Measurements from ENCODE around the gene PABPN1.
"Not testable (repeated sequence)": the region's sequence is repeated elsewhere in the genome, so short reads cannot be mapped to it uniquely, and the experiment has no call there.

Gene PABPN1, protein sequence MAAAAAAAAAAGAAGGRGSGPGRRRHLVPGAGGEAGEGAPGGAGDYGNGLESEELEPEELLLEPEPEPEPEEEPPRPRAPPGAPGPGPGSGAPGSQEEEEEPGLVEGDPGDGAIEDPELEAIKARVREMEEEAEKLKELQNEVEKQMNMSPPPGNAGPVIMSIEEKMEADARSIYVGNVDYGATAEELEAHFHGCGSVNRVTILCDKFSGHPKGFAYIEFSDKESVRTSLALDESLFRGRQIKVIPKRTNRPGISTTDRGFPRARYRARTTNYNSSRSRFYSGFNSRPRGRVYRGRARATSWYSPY

DNA sequence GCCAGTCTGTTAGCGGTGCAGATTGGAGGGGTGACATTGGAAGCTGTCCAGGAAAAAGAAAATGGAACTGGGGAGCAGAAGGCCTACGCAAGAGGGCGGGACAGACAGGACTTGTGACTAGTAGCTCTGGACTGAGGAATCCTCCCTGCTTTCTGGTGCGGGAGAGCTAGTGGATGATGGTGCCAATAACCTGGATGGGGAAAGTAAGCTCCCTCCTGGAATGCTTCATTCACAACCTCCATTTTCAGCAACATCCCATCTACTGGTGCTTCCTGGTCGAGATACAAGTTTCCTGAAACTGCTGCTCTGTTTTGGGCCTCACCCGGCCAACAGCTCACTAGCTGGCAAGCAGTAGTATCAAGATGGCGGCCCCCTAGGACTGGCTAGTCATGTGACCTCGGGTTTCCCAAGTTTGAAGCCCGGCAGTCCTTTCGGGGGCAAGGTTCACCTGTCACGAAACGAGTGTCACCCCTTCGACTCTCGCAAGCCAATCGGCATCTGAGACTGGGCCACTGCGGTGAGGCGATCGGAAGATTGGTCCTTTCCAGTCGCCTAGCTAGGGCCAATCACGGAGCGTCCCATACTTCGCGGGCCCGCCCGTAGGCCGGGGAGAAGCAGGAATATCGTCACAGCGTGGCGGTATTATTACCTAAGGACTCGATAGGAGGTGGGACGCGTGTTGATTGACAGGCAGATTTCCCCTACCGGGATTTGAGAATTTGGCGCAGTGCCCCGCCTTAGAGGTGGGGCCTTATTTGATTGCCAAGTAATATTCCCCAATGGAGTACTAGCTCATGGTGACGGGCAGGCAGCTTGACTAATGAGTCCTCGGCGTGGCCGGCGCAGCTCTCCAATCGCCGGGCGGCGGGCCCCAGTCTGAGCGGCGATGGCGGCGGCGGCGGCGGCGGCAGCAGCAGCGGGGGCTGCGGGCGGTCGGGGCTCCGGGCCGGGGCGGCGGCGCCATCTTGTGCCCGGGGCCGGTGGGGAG is at the start of gene PABPN1:
PABPN1 (plus strand) TSS at position 874 of the 988 bp plus-strand sequence; CDS start at position 887, 13 bp downstream.
- DNase-seq, result peak; percentile 100

DNA sequence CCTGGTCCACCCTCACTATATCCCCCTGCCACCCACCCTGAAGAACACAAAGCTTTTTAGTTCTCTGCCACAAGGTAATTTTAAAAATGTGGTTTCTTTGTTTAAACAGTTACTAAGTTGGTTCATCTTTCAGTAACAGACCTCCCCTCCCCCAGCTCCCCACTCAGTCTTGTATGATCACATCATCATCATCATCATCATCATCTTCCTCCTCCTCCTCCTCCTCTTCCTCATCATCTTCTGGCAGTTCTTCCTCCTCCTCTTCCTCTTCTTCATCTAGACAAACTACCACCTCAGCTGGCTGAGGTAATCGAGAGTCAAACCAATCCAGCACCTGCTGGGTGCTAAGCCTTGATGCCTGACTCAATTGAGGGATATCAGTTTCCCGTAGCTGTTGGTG is 45.8 kb upstream of the PABPN1 start:
- DNase-seq, result no peak

DNA sequence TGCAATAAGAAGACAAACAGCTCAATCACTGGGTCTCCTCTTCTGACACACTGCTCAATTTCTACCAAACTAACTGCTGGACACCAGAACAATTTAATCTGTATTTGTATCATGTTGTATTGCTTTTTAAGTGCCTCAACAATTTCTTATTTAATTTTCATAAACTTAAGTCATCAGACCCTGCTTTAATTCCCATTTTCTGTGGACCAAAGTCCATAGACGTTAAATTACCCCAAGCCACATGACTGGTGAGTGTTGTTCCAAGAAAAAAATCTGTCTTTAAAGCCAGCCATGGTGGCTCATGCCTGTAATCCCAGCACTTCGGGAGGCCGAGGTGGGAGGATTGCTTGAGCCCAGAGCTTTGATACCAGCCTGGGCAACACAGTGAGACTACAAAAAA is 44.1 kb upstream of the PABPN1 start:
- DNase-seq, result no peak

DNA sequence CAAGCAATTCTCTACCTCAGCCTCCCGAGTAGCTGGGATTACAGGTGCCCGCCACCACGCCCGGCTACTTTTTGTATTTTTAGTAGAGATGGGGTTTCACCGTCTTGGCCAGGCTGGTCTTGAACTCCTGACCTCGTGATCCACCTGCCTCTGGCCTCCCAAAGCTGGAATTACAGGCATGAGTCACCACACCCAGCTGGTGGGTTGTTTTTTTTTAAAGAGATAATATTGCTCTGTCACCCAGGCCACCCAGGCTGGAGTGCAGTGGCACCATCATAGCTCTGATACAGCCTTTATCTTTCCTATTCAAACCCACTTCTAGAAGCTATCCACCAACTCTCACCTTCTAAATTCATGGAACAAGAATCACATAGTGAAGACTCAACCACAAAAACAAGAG is 43.3 kb upstream of the PABPN1 start:
- DNase-seq, result not testable (repeated sequence)

DNA sequence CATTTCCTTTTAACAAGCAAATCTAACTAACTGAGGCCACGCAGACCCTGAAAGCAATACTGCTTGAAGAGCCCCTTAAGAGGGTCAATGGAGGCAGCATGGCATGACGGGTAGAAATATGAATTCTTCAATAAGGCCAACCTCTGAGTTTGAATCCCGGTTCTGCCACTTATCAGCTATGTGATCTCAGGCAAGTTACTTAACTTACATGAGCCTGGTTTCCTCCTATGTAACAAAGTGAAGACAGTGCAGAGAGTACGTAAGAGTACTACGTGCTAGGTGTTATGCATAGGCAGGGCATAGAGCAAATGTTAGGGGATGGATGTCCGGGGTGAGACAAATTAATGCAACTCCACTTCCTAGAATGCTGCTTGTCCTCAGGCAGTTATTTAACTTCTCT is 40.0 kb upstream of the PABPN1 start:
- DNase-seq, result no peak

DNA sequence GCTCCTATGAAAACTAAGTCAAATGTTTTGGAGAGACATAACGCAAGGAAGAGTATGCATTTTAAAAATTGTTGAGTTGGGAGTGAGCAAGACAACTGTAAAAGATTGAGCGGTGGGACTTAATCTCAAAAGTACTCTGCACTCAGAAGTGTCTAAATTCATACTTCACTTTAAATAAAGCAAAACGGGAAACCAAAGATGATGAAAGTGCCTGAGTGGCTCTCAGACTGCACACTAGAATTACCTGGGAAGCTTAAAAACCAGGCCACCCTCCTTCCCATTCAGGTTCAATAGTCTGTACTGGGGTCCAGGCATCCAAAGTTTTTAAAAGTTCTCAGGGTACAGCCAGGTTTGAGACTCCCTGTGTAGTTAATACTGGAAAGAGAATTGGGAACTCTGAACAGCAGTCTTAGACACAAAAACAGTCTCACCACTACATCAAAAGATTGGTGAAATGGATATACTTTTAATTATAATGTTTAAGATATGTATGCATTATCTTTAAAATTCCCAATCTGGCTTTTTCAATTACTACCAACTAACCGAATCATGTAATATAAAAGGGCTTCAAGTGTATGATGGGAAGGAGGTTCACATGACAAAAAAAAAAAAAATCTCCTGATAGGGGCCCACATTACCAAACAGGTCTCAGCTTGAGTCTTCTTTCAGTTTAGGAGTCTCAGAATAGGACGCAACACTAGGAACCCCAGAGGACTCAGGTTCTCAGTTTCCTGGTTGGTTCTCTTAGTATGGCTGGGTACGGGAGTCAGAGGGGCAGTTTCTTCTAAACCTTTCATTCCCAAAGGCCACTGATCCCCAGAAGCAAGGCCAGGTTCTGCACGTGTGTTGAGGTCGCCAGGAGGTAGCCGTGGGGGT is 36.4 kb upstream of the PABPN1 start:
- no peak for DNase-seq

DNA sequence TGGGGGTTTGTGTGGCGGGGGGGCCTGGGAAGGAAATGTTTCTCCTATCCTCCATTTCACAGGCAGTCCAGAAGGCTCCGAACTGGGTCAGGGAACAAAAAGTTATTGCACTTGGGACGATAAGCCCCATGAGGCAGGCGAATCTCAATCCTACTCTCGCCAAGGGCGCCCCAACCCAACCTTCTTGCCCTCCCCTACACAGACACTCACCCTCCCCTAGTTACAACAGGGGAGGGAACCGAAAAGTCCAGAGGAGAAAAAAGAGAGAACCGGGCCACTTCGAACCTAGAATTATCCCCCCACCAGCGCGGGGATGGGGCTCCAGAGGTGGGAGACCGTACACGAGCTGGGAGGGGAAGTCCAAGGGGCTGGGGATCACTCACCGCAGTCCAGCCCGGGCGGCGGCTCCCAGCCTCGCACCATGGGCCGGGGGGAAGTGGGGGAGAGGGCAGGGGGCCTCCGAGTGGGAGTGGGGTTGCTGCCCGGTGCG is 35.7 kb upstream of the PABPN1 start:
- DNase-seq, result no peak

DNA sequence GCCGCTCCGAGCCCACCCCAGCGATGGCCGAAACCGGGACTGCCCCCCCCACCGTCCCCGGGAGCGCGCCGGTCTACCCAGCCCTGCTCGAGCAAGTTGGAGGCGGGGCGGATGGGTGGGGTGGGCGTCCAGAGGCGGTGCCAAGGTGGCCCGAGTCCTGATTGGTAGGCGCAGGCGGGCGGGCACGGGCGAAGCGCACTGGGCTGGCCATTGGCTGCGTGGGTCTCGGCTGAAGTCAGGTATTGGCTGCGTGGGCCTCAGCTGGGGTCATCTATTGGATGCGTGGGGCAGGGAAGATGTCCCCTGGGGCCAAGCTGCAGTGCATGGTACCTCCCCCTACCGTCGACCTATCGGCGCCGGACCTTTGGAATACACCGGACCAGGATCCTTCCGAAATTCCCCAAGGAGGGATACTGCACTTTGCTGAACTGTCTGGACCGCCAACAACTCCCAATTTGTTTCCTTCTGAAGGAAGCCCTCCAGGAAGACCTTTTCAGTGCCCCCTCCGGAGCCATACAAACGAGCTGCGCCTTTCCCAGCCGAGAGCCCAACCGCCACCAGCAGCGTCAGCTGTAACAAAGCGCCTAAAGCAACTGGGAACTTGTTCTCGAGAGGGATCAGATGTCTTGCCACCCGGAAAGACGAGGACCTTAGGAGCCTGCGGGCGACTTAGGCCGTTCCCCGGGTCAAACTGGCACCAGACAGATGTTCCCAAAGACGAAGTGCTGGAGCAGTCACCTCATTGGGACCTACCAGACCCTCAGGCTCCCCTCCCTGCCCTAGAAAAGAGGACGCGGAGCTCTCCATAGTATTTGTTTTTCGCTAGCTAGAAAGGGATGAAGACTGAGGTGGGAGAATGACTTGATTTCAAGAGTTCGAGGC is 35.0 kb upstream of the PABPN1 start, which contains the start of gene HOMEZ:
HOMEZ (minus strand) TSS at position 113 of the 882 bp plus-strand sequence. CDS start 180 bp downstream, outside the sequence.
- DNase-seq, result peak; percentile 98

DNA sequence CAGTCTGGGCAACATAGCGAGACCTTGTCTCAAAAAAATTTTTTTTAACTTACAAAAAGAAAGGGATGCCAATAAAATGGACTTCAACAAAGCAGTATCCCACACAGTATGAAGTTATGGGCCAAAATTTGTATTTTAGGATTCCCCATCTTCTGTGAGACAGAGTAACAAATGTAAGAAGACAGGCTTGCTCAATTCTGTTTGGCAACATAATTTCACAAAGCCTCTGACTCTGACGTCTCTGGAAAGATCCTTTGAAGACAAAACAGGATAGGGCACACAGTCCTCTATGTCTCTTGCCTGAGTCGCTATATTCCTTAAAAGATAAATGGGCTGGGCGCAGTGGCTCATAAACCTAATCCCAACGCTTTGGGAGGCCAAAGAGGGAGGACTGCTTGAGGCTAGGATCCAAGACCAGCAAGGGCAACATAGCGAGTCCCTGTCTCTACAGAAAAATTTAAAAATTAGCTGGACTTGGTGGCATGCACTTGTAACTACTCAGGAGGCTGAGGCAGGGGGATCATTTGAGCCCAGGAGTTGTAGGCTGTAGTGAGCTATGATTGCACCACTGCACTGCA is 34.3 kb upstream of the PABPN1 start:
- no peak for DNase-seq

DNA sequence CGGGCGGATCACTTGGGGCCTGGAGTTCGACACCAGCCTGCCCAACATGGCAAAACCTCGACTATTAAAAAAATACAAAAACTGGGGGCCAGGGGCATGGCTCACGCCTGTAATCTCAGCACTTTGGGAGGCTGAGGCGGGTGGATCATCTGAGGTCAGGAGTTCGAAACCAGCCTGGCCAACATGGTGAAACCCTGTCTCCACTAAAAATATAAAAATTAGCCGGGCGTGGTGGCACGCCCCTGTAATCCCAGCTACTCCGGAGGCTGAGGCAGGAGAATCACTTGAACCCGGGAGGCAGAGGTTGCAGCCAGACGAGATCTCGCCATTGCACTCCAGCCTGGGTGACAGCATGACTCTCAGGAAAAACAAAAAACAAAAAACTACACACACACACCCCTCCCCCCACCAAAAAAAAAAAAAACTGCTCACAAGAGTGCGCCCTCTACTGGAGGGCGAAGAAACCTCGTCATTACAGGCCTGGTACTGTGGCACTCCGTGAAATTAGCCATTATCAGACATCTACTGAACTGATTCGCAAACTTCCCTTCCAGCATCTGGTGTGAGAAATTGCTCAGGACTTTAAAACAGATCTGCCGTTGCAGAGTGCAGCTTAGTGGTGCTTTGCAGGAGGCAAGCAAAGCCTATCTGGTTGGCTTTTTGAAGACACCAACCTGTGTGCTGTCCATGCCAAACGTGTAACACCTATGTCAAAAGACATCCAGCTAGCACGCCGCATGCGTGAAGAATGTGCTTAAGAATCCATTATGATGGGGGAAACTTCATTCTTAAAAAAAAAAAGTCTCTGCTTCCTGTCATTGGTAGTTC is 26.3 kb upstream of the PABPN1 start:
- peak; percentile 29 for DNase-seq

DNA sequence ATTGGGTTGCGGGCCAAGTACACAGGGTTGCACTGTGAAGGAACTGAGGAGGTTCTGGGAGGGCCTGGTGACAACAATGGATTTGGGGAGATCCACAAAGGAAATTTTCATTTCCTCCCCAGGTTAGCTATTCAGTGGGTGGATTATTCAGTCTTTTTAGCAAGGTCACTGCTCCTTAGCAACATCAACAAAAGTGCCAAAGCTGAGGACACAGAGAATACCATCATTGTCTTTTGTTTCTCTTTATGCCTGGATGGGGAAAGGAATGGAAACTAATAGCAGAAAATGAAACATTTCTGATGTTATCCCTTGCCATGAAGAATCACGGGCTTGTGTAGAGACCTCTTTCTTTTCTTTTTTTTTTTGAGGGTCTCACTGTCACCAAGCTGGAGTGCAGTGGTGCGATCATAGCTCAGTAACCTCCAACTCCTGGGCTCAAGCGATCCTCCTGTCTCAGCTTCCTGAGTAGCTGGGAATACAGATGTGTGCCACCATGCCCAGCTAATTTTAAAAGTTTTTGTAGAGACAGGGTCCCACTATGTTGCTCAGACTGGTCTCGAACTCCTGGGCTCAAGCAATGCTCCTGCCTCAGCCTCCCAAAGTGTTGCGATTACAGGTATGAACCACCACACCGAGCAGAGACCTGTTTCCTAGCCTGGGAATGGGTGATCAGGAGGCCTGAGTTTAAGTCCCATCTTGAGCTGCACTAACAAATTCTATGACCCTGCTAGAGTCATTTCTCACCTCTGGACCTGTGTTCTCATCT is 25.1 kb upstream of the PABPN1 start:
- no peak for DNase-seq

DNA sequence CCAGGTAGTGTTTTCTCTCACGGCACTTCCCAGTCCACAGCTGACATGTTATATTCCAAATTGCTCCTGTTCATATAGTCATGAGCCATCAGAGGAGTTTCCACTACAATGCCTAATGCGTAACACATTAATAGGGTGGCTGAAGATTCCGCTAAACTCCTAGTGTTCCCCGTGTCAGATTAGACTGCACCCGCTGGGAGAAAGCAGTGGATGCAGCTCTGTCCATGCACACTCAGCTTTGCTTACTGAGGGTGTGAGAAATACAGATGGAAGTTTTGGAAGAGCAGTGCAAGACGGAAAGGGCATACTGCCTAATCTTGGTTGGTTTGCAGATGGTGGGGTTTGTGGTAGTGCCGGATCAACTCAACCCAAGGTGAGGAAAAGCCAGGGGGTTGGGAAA is 24.2 kb upstream of the PABPN1 start:
- no peak for DNase-seq

DNA sequence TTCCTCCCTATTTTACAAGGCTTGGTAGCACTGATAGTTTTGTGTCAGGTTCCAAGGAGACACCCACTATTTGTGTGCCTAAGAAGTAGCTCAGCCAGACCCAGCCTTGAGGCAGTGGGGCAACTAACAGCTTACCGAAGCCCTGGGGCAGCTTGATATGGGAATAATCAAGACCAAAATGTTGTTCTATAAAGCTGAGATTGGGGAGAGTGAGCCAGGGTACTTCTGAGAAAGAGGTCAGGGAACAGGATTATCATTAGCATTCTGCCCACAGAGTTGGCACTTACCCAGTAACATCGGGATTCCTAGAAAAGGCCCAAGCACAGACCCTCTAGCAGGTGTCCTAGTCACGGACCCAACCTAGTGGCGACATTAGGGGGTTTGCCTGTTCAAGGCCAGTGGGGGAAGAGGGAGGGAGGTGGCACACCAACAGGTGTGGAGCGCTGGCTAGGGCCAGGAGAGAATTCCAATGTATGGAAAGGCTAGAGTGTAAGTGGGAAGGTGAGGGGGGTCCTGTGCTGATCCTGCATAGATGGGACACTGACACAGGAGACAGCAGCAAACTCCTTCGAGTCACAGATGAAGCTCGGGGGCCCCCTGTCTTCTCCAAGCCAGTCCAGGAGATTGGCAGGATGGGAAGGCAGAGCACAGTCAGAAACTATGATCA is 23.5 kb upstream of the PABPN1 start:
- no peak for DNase-seq

DNA sequence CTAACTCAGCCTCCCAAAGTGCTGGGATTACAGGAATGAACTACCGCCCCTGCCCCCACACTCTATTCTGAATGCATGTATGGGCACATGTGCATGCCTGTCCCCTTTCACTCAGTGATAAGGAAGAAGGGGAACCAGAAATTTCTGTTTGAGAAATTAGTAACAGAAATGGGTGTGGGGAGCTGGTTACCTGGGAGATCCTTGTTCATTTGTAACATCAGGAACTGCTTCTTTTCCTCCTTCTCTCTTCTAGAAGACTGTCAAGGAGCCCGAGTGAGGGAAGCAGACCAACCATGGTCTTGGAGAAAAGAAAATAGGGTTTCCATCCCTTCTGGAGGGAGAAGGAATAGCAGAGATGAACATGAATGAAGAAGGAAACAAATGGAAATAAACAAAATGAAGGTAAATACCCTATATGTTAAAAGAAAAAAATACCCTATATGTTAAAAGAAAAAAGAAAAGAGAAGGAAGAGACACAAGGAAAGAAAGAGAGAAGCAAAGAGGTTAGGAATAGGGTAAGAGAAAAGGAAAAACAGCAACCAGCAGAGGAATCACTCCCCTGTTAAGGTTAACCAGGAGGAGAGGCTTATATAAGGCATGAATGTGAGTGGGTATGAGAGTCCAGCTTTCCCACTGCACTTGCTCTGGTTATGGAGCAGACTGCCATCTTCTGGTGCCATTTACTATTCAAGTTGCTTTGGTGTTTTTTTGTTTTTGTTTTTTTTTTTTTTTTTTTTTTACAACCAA is 21.9 kb upstream of the PABPN1 start:
- DNase-seq, result no peak

DNA sequence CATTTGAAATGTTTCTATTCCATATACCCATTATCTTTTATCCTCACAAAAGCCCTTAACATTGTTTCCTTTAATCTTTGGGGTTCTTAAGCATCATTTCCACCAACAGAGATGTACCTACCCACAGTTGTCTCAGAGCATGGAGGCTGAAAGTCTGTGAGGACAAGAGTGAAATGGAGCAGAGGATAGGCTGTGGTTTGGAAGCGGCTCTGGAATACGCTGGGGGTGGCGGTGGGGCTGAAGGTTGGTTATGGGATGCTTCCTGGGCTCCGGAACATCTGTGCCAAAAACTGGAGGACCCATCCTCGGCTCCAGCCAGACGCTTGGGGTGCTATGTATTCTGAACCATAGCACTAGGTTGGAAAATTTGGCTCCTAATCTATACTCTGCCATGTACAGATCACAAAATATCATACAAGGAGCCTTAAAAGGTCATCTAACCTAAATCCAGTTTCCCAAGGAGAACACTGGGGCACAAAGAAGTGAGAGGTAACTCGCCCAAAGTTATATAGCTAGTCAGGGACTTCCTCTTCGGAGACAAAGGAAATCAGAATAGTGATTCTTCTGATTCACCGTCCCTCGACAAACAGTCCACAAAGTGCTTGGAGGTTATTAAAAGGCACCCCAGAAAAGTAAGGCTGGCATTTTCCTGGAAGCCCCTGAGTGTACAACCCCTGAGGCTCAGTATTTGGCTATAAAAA is 21.1 kb upstream of the PABPN1 start:
- DNase-seq, result no peak

DNA sequence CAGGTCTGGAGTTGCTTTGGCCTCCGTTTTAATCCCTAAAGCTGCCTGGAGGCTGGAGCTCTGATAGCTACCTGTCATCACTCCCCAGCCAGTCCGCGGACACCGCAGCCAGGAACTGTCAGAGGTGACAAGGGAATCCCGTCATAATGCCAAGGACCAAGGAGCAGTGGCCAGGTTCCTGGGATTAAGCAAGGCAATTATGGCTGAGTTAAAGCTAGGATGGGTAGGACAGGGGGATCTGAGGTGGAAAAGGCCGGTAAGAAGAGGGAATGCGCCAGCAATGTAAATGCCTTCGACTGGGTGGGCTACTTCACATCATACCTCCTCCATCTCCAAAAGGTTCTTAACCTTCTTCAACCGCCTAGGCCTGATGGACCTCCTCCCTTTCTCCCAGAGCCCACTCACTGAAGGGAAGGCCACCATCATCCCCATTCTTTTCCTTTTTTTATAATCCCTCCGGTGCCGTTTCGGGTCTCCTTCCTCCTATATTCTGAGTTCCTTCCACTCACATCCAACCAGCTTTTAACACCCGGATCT is 20.5 kb upstream of the PABPN1 start:
- DNase-seq, result no peak

DNA sequence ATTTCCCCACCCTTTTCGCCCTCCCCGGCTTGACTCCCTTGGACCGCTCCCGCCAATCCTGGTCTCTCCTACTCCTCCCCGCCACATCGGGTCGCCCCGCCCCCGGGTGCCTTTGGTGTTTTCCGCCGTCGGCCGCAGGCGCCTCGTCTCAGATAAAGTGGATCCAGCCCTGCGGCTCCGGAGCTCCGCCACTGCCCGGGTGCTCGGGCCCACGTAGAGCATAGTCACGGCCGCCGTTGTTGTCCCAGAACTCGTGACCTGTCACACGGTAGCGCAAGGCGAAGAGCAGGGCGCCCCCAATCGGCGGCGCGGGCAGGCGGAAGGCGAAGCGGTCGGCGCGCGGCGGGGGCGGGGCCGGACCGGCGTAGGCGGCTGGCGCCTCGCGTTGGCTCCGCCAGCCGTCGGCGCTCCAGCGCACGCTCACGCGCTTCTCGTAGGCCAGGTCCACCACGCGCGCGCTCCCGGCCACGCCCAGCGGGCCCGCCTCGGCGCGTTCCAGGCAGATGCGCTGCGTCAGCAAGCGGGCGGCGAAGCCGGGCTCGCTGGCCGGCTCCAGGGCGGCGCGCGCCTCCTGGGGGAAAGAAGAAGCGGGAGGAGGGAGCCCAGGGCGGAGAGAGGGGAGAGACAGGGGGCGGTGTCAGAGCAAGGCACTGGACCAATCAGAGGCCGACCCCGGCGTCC is 19.8 kb upstream of the PABPN1 start:
- DNase-seq, result peak; percentile 96
